ENCODE results near the gene SAFB.
A peak's percentile ranks its signal among the peaks of the same experiment; 100 is the strongest.

SAFB gene

GRCh38 chr19:5671600-5671999, 48.7 kb downstream of the SAFB start:
- no peak for DNase-seq

DNA sequence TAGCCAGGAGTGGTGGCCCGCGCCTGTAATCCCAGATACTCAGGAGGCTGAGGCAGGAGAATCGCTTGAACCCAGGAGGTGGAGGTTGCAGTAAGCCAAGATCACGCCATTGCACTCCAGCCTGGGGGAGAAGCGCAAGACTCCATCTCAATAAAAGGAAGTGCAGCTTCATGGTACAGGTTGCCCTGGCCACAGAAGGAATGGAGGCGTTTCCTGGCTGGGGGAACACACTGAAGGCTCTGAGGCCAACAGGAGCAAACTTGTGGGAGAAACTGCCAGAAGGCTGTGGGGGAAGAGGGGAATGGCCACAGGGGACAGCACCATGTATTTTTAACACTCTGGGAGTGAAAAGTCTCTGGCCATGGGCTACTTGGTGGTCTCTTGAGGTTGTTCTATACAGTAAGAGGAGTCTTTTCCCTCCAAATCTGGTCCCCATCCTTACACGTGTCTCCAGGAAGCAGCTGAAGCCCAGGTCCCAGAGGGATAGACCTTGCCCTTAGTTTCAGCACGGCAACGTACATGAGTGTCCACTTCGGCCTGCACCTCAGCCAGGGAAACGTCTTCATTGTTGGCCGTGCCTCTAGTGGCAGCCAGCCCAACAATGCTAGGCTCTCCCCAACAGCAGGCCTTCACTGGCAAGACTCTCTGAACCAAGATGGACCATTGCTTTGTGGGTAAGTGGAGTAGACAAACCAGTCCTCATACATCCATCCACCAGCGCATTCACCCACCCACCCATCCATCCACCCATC, 50.0 kb downstream of the SAFB start:
- no peak for DNase-seq

DNA sequence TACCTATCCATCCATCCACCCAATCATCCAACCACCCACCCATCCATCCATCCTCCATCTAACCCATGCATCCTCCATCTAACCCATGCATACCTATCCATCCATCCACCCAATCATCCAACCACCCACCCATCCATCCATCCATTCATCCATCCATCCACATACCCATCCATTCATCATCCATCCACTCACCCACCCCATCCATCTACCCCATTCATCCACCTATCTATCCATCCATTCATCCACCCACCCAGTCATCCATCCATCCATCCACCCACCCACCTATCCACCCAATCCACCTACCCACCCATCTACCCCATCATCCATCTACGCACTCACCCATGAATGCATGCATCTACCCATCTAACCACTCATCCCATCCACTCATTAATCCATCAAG, 50.9 kb downstream of the SAFB start:
- DNase-seq: no peak

DNA sequence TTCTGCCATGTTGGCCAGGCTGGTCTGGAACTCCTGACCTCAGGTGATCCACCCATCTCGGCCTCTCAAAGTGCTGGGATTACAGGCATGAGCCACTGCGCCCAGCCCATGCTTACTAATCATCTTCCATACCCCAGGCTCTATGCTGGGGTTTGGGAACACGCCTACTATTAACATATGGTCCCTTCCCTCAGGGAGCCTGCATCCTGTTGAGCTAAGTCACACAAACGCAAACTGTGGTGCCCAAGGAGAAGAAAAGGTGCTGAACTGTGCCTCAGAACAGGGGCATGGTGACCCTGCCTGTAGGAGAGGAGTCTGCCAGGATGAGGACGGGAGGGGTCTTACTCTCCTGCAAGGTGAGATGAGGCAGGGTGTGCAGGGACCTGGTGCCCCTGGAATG, 51.8 kb downstream of the SAFB start:
- no peak for DNase-seq

GRCh38 chr19:5676105-5676771, 53.4 kb downstream of the SAFB start:
- DNase-seq: no peak

DNA sequence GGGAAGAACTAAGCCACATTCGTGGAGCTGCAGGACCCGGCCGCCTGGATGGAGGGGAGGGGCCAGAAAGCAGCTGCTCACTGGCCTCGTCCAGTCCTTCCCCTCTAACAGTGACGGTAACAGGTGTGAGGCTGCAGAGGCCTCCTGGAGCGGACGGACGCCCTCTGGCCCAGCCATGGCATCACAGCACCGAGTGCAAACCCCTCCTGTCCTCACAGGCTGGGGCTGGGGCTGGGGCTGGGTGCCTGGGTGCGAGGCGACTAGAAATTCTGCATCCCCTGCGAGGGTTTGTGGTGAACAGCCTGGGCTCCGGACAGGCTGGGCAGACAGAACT, 53.9 kb downstream of the SAFB start:
- no peak for DNase-seq

DNA sequence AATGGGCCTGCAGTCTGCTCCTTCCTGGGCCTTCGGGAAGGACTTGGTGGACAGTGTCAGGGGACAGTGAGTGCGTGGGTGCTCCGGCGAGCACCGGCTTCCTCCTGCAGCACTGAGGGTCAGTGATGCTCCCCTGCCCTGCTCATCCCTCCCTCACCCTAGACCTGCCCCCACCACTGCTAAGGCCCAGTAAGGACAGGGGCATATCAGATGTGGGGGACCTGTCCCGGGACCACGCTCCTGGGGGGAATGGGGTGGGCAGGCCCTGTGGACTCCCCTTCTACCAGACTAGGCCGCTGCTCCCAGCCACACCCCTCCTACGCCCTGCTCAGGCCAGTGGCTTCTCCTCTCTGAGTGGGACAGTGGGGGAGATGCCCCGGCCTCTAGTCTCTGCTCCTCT, 54.3 kb downstream of the SAFB start:
- no peak for DNase-seq

GRCh38 chr19:5677580-5677979, 54.7 kb downstream of the SAFB start:
- DNase-seq: no peak

DNA sequence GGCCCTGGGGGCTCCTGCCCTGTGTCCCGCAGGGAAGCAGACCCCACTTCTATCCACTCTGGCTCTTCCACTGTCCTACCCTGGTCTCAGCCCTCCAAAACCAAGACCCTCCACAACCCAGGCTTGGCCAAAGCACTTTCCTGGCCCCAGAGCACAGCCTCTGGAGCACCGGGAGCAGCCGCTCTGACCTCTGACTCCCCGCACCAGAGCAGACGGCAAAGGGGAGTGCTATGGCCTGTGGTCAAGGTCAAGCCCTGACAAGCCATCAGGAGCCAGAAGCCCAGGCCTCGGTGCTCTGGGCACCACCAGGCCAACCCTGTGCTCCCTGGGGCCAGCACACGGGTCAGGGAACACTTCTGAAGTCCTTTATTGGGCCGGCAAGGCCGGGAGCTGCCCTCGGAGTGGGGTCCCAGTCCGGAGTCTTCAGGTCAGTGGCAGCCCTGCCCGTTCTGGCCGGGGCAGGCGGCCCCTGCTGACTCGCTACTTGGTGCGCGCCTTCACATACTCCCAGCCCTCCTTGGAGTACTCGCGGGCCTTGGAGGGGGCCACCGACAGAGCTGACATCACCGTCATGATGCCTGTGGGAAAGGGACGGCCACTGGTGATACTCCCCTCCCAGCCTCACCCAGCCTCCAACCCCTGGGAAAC, 55.3 kb downstream of the SAFB start:
- DNase-seq: no peak

DNA sequence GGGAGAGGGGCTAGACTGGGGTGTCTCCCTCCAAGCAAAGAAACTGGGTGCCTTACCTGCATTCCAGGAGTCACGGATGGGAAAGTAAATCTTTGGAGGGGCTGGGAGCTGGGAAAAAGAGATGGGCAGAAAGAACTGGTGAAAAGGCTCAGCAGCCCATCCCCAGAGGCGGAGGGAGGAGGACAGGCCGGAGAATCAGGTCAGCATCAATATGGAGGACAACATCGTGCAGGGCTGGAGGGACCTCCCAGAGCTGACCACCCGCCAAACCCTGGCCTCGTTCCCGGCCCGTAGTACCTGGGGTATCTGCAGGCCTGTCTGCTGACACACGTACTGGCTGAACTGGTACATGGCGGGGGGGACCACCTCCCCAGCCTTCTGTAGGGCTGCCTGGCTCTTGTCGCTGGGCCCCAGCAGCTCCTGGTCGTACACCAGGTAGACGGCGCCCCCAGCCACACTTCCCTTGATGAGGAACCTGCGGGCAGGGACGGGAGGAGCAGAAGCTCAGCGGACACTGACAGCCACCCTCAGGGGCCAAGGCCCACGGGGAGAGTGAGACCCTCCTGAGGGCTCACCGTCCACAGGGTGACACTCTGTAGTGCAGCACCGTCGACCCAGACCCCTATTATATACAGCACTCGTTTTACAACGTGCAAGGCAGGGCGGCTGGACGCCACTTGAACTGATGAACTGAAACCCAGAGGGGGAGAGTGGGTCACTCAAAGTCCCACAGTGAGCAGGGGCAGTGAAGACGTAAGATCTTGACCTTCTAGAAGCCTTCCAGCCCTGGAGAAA, 56.6 kb downstream of the SAFB start:
- DNase-seq: no peak

GRCh38 chr19:5680084-5680436, 57.2 kb downstream of the SAFB start:
- DNase-seq: no peak

DNA sequence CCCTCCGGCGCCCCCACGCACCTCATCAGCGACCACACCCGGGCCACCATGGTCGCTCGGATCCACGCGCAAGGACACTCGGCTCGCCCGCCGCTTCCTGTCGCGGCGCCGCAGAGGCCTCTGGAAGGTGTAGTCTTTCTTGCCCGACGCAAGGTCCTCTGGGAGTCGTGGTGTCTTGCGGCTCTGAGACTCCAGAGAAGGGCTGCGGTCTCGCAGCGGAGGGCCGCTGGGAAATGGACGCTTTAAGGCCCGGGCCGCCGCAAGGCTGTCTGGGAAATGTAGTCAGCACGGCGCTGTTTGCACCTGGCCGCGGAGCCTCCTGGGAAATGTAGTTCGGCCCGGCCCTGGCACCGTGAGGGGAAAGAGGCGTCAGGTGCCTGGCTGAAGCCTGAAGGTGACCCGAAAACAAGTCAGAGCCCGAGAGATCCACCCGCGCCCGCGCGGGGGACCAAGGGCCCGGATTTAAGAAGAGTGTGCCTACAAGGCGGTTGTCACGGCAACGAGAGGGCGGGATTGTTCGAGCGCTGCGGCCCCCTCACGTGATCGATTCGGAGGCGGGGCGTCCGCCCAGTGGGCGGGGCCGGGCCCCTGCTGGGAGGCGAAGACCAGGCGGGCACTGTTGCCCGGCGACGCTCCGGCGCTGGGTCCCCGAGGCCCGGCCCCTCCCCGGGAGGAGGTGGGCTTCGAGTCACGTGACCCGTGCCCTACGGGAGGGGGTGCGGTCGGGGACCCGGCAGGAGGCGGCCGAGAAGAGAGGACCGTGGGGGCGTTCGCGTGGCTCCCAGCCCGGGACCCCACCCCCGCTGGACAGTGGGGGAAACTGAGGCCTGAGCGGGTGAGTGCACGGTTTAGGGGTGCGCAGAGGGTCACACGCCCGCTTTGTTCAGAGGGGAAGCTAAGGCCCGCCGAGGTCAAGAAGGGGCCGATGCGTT, 57.8 kb downstream of the SAFB start, which contains the start of the genes HSD11B1L and MICOS13:
TSS of gene HSD11B1L (plus strand) at position 591 of the 932 bp plus-strand sequence. CDS start 3,806 bp downstream, outside the sequence.
TSS of gene MICOS13 (minus strand) at position 80 of the 932 bp plus-strand sequence. CDS start at position 50, 30 bp downstream.
- DNase-seq: peak; percentile 92

- DNase-seq: no peak
Observed at GRCh38 chr19:5681391-5682106, 58.7 kb downstream of the SAFB start.

- no peak for DNase-seq
Observed at GRCh38 chr19:5682107-5682482, 59.2 kb downstream of the SAFB start.

- DNase-seq: no peak
Observed at GRCh38 chr19:5683177-5683886, 60.4 kb downstream of the SAFB start.

DNA sequence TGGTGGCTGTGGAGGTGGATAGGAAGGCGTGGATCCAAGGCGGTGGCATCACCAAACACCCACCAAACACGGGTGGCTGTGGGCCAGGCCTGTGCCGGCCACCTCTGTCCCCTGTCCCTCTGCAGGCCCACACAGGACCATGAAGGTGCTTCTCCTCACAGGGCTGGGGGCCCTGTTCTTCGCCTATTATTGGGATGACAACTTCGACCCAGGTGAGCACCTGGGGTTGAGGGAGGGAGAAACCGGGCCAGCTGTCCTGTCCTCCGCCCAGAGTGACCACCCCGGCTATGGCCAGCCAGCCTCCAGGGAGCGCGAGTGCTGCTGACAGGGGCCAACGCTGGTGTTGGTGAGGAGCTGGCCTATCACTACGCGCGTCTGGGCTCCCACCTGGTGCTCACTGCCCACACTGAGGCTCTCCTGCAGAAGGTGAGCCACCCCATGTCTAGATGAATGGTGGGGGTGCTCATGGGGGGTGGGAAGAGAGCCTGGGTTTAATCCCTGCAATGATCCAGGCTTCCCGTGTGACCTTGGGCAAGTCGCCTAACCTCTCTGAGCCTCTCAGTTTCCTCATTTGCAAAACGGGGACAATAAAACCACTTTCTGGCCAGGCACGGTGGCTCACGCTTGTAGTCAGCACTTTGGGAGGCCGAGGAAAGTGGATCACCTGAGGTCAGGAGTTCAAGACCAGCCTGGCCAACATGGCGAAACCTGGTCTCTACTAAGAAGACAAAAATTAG, 62.0 kb downstream of the SAFB start:
- no peak for DNase-seq

DNA sequence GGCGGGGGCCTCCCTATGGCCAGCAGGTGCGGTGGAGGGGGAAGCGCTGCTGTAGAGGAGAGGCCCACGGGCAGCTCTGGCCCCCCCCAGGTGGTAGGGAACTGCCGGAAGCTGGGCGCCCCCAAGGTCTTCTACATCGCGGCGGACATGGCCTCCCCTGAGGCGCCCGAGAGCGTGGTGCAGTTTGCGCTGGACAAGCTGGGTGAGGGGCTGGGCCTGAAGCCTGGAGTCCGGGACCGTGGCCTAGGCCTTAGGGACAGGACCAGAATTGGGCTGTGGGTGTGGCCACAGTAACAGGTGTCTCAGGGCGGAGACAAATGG, 63.4 kb downstream of the SAFB start:
- no peak for DNase-seq

- DNase-seq: no peak
Observed at GRCh38 chr19:5686647-5687359, 63.9 kb downstream of the SAFB start.

- no peak for DNase-seq
Observed at GRCh38 chr19:5687360-5688198, 64.7 kb downstream of the SAFB start.
